H1 (cell line): ENCODE data around the gene NR2C2. TPM values are rescaled to one million over a fixed set of nuclear protein-coding genes. Genes with fewer than 3 reads are reported as not detected.

Source experiments
- GTF2F1 ChIP-seq: IDR thresholded peaks from 2 replicates; pipeline ENCODE4 v1.6.1; 2012; ENCODE audit warnings: low read depth, low read length, improper control_type of control experiment, borderline replicate concordance
- polyA plus RNA-seq, 7 experiments: library from polyadenylated mRNA; depleted of rRNA in 3 of 7; stranded (reverse) in 5 of 7; unstranded in 2 of 7; fragments of >200 nt in 5 of 7; fragments of 200-250 nt in 2 of 7; gene quantifications; 1 replicate in 5 of 7; 2 replicates in 1 of 7; 4 replicates in 1 of 7; pipeline versions ENCODE4 v1.2.1 to v1.2.3, GENCODE V29; 2011 to 2013; ENCODE audit warnings: missing spikeins in 2 of 7, mixed read lengths in 2 of 7
- total RNA-seq: library from RNA; stranded (reverse); fragmentation: NEBNext Ultra II Directional; extraction: Animal tissue kit (Norgen Biotek cat#: 25700); gene quantifications from 2 replicates; pipeline ENCODE4 v1.2.1, GENCODE V29; 2021
- TF ChIP-seq, protein P1 (sequence below): IDR thresholded peaks from 2 replicates; pipeline ENCODE4 v1.6.1; 2012; ENCODE audit warnings: inconsistent platforms
- TF ChIP-seq, protein P2 (sequence below), 3 experiments: IDR thresholded peaks; 1 replicate in 2 of 3; 2 replicates in 1 of 3; pipeline versions ENCODE4 v1.5.1 to v1.6.1; 2011; ENCODE audit warnings: low read length in 3 of 3, mild to moderate bottlenecking in 3 of 3, inconsistent platforms in 2 of 3, low read depth in 1 of 3, moderate library complexity in 1 of 3; ENCODE audit not compliant: insufficient read depth in 1 of 3; ENCODE audit errors: control extremely low read depth in 1 of 3

NR2C2 gene
- total and polyA plus RNA-seq, 2 of the 8 experiments (the other 6 are each of a cell fraction or from before 2014, with no cell fraction given): 16.6 to 44.4 TPM

DNA sequence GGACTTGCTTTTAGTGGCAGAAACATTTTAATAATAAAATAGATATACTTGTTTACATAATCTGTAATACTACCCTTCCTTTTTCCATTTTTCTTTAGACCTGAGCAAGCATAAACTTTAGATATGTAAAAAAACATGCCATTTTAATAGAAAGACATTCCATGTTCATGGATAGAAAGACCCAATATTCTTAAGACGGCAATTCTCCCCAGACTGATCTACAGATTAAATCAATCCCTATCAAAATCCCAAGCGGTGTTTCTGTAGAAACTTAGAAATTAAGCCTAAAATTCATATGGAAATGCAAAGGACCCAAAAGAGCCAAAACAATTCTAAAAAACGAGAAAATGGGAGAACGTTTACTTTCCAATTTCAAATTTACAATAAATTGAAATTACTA is 106.2 kb downstream of the NR2C2 start (continued):
- TF ChIP-seq, protein P1, sequence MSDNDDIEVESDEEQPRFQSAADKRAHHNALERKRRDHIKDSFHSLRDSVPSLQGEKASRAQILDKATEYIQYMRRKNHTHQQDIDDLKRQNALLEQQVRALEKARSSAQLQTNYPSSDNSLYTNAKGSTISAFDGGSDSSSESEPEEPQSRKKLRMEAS: no peak
- no peak for TF ChIP-seq GTF2F1
- TF ChIP-seq, protein P2, sequence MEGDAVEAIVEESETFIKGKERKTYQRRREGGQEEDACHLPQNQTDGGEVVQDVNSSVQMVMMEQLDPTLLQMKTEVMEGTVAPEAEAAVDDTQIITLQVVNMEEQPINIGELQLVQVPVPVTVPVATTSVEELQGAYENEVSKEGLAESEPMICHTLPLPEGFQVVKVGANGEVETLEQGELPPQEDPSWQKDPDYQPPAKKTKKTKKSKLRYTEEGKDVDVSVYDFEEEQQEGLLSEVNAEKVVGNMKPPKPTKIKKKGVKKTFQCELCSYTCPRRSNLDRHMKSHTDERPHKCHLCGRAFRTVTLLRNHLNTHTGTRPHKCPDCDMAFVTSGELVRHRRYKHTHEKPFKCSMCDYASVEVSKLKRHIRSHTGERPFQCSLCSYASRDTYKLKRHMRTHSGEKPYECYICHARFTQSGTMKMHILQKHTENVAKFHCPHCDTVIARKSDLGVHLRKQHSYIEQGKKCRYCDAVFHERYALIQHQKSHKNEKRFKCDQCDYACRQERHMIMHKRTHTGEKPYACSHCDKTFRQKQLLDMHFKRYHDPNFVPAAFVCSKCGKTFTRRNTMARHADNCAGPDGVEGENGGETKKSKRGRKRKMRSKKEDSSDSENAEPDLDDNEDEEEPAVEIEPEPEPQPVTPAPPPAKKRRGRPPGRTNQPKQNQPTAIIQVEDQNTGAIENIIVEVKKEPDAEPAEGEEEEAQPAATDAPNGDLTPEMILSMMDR (IDR thresholded peaks at IDR 0.05; ENCODE audit: control extremely low read depth in 1 of 3, insufficient read depth in 1 of 3, low read depth in 1 of 3, low read length in 3 of 3): no peak
